NT2/D1 (cell line): ENCODE measurements around the gene NRXN3.

Source experiments
- SUZ12 ChIP-seq: IDR thresholded peaks from 2 replicates; pipeline ENCODE4 v1.6.1; 2011; ENCODE audit not compliant: insufficient read length, insufficient read depth; ENCODE audit errors: extremely low read depth
- YY1 ChIP-seq: IDR thresholded peaks from 2 replicates; pipeline ENCODE4 v1.6.1; 2011; ENCODE audit not compliant: insufficient read length, insufficient read depth
- ZNF274 ChIP-seq: IDR thresholded peaks from 2 replicates; pipeline ENCODE4 v1.6.1; 2011; ENCODE audit warnings: mild to moderate bottlenecking, low read depth, low read length

DNA sequence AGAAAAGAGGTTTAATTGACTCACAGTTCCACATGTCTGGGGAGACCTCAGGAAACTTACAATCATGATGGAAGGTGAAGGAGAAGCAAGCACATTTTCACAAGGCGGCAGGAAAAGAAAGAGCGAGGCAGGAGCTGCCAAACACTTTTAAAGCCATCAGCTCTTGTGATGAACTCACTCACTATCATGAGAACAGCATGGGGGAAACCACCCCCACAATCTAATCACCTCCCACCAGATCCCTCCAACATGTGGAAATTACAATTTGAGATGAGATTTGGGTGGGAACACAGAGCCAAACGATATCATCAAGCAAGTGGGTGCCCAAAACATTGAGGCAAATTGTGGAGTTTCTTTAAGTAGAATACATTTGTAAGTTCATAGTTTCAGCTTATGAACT, 1083.4 kb downstream of the NRXN3 start:
- TF ChIP-seq ZNF274 (no peak), YY1 (no peak), SUZ12 (no peak)
